ENCODE data around the gene REEP5.
"Not testable (repeated sequence)": the region's sequence is repeated elsewhere in the genome, so short reads cannot be mapped to it uniquely, and the experiment has no call there.

REEP5 gene

DNA sequence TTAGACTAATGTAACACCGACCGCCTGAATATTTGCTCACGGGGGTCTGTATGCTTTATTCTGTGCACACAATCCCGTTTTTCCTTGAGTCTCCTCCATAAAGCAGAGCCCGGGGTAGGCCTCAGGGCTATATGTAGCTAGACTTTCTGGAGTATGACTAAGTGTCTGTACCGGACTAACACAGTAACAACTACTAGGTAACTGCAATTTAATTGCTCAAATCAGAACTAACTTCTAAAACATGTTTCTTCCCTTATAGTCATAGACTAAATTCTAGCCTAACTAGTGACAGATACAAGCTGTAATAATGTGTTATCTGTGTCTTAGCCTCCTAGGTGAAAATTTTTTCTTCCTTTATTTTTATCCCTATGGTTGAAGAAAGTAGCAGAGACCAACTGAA, 2.1 kb downstream of the REEP5 start:
- Histone ChIP-seq H3K9me3 (ENCODE audit: control insufficient read depth, insufficient read depth, low read length) (no peaks in the 10 kb centered on the region), H3K4me1 (ENCODE audit: insufficient read depth, low read length) (0 out of 2 replicates have a peak, but pooled peaks cover 3% of the 10 kb centered on the region), H3K36me3 (ENCODE audit: insufficient read depth, low read length) (peaks cover 3% of the 10 kb centered on the region; the same call in 1 of the 2 replicates), H3K9ac (ENCODE audit: low read depth, low read length) (no peak overlapping the region)

DNA sequence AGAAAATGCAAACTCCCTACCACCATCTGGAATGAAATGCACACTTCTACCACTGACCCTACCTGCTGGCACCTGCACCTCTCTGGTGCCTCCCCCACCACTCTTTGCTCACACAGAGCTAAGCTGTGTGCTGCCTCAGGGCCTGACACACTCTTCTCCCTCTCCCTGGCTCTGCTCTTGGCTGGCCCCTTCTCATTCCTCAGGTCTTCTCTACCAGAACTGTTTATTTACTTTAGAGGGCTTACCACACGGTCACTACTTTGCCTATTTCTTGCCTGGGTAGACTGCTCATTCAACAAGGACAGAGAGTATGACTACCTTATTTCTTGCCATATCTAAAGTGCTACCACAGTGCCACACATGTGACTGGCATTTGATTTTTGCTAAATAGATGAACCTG, 3.3 kb downstream of the REEP5 start:
- peaks cover 3% of the 10 kb centered on the region; the same call in 1 of the 2 replicates for H3K36me3 ChIP-seq (ENCODE audit: insufficient read depth, low read length)
- H3K4me1 ChIP-seq (ENCODE audit: insufficient read depth, low read length): 0 out of 2 replicates have a peak, but pooled peaks cover 3% of the 10 kb centered on the region
- H3K9me3 ChIP-seq (ENCODE audit: control insufficient read depth, insufficient read depth, low read length): no peaks in the 10 kb centered on the region
- H3K9ac ChIP-seq (ENCODE audit: low read depth, low read length): no peak overlapping the region

DNA sequence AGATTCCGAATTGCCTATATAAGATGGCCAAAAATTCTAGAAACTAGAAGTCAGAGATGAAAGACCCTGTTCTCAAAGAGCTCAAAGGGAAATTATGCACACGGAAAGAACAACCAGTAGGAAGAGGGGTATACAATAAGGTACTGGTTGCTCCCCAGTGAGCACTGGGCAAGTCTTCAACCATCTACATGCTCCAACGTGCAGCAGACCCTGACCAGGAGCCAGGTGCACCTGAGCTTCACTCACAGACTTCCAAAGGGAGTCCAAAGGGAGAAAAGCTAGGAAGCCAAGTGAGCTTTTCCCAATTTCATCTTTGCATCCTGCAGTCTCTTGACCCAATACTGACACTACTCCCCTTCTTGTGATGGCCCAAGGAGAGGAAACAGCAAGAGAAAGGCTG, 3.9 kb downstream of the REEP5 start:
- Histone ChIP-seq H3K9ac (ENCODE audit: low read depth, low read length) (no peak overlapping the region), H3K9me3 (ENCODE audit: control insufficient read depth, insufficient read depth, low read length) (no peaks in the 10 kb centered on the region), H3K36me3 (ENCODE audit: insufficient read depth, low read length) (peaks cover 3% of the 10 kb centered on the region; the same call in 1 of the 2 replicates), H3K4me1 (ENCODE audit: insufficient read depth, low read length) (0 out of 2 replicates have a peak, but pooled peaks cover 3% of the 10 kb centered on the region)

DNA sequence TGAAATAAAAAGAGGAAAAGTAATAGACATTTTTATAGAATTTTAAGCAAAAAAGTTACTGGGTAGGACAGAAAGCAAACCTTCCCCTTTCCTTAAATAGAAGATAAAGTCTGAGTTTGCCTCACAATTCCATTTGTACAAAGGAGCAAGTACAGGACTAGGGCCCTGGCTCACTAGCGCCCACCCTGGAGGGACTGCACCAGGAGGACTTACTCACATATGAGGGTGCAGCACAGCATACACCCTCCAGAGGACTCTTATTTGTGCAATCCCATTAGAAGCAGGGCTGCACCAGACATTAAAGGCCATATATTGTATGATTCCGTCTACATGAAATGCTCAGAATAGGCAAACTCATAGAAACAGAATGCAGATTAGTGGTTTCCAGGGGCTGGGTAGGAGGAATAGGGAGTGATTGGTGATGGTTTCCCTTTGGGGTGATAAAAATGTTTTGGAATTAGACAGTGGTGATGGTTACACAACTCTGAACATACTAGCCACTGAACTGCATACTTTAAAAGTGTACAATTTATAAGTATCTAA, 4.5 kb downstream of the REEP5 start:
- Histone ChIP-seq H3K4me1 (ENCODE audit: insufficient read depth, low read length) (no peaks in the 10 kb centered on the region), H3K9me3 (ENCODE audit: control insufficient read depth, insufficient read depth, low read length) (no peaks in the 10 kb centered on the region), H3K9ac (ENCODE audit: low read depth, low read length) (no peak overlapping the region), H3K36me3 (ENCODE audit: insufficient read depth, low read length) (peaks cover 3% of the 10 kb centered on the region; the same call in 1 of the 2 replicates)

DNA sequence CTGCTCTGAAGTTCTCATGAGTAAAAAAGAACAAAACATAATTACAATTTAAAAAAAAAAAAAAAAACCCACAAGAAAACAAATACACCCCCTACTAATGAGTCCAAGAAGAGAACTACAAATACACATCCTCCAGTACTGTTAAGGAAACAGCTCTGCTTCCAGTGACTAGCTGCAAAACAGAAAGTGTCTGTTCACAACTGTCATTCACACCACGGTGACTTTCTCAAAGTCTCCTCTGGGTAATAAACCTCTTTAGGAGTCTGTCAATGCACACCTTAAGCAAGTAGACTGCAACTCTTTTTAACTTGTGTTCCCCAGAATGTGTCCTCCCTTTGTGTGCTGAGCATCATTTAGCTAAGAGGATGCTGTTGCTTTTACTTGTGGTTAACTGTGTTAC, 6.2 kb downstream of the REEP5 start:
- peaks cover 3% of the 10 kb centered on the region; the same call in 1 of the 2 replicates for H3K36me3 ChIP-seq (ENCODE audit: insufficient read depth, low read length)
- H3K9ac ChIP-seq (ENCODE audit: low read depth, low read length): no peak overlapping the region
- H3K4me1 ChIP-seq (ENCODE audit: insufficient read depth, low read length): no peaks in the 10 kb centered on the region

DNA sequence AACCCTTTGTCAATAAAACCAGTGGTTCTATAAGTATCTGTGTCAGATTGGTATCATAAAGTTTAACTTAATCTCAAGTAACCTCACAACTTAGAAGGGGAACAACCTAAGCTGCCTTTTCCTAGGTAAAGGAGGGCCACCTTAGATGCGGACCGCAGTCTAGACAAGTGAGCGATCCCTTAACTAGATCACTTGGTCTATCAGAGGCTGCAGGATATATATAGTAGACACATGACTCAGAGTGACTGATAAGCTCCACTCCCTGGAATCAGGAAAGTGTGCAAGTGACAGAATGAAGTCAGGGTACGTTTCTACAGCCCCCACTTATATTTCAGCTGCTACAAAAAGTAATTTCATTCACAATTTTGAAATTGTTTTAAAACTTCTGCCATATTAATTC, 7.4 kb downstream of the REEP5 start:
- Histone ChIP-seq H3K4me1 (ENCODE audit: insufficient read depth, low read length) (no peaks in the 10 kb centered on the region), H3K36me3 (ENCODE audit: insufficient read depth, low read length) (peaks cover 3% of the 10 kb centered on the region), H3K9ac (ENCODE audit: low read depth, low read length) (no peak overlapping the region), H3K9me3 (ENCODE audit: control insufficient read depth, insufficient read depth, low read length) (no peaks in the 10 kb centered on the region)

More for the DNA sequence above, 6.2 kb downstream of the REEP5 start:
- H3K9me3 ChIP-seq (ENCODE audit: control insufficient read depth, insufficient read depth, low read length): no peaks in the 10 kb centered on the region

DNA sequence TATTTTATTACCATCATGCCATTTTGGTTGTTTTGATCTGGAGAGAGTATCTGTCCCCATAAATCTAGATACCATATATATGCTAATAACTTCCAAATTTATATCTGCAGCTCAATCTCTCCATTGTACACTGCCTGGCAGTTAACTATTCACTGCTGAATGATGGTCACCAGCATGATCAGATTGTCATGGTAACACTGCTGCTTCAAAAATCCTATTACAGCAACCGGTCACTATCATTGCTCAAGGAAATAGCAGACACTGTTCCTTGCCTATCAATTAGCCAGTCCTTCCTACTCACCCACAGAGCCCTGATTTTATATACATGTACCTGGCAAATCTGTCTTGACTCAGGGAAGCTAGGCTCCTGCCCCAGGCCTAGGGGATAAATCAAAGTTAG, 11.5 kb downstream of the REEP5 start:
- Histone ChIP-seq H3K9me3 (ENCODE audit: control insufficient read depth, insufficient read depth, low read length) (no peaks in the 10 kb centered on the region), H3K4me1 (ENCODE audit: insufficient read depth, low read length) (no peaks in the 10 kb centered on the region), H3K9ac (ENCODE audit: low read depth, low read length) (no peak overlapping the region), H3K36me3 (ENCODE audit: insufficient read depth, low read length) (no peaks in the 10 kb centered on the region; the same call in 1 of the 2 replicates)

DNA sequence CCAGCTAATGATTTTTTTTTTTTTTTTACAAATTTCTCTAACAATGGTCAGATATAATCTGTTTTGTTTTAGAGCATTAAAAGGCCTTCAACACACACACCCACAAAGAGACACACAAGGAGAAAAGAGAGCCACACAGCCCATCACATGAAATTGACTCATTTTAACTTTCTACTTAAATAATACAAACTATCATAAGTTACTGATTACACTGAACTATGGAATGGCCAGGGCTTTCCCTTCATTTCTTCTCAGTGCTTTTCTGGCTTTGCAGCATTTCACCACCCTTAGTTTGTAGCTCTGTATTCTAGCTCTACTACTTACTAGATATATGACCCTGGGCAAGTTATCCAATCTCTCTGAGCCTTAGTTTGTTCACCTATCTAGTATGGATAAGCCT, 13.2 kb downstream of the REEP5 start:
- H3K4me1 ChIP-seq (ENCODE audit: insufficient read depth, low read length): no peaks in the 10 kb centered on the region
- no peaks in the 10 kb centered on the region for H3K9me3 ChIP-seq (ENCODE audit: control insufficient read depth, insufficient read depth, low read length)
- no peaks in the 10 kb centered on the region; the same call in 1 of the 2 replicates for H3K36me3 ChIP-seq (ENCODE audit: insufficient read depth, low read length)
- H3K9ac ChIP-seq (ENCODE audit: low read depth, low read length): no peak overlapping the region

DNA sequence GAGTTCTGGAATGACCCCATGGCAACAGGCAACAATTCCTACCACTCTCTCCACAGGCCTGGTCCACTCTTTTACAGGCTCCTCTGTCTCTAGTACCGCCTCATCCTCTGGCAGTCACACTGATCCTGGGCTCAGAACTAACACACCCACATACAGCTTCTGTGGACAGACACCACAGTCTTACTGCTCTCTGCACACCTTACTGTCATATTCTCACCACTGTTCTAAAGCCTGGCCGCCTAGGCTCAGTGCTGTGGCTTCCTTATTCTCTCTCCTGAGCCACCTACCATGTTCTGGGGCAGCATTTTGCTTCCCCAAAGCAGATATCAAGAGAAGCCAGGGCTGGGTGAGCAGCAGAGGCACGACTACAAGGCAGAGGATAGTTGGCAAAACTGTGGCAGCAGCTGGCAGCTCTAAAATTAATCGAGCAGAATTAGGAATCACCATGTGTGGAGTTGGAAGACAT, 14.8 kb downstream of the REEP5 start:
- H3K4me1 ChIP-seq (ENCODE audit: insufficient read depth, low read length): no peaks in the 10 kb centered on the region
- H3K36me3 ChIP-seq (ENCODE audit: insufficient read depth, low read length): no peaks in the 10 kb centered on the region; the same call in 1 of the 2 replicates
- no peaks in the 10 kb centered on the region for H3K9me3 ChIP-seq (ENCODE audit: control insufficient read depth, insufficient read depth, low read length)
- H3K9ac ChIP-seq (ENCODE audit: low read depth, low read length): no peak overlapping the region

DNA sequence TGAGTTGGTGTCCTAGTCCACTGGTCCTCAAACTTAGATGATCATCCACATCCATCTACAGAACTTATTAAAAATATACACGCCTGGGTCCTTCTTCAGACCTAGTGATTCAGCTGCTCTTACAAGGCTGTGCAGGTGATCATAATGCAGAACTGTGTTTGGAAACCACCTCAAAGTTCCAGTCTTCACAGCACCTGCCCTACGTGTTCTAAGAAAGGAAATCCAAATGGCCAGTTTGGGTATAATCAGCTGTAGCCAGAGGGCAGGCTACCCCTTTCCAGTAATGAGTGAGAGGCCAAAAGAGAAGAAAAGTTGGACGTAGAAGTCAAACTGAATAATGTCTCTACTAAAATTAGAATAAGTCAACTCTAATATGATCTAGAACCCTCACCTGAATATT, 15.4 kb downstream of the REEP5 start:
- no peaks in the 10 kb centered on the region; the same call in 1 of the 2 replicates for H3K36me3 ChIP-seq (ENCODE audit: insufficient read depth, low read length)

DNA sequence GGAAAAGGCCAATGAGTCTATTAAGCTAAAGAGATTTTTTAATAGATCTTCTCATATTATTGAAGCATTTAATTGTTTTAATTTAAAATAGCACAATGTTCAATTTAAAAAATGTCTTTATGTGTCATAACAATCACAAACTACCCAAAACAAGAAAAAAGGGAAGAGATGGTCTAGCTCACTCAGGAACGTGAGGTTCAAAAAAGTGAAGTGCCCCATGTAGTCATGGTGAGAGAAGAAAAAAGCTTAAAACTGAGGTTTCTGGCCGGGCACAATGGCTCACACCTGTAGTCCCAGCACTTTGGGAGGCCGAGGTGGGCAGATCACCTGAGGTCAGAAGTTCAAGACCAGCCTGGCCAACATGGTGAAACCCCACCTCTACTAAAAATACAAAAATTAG, 17.0 kb downstream of the REEP5 start:
- H3K4me1 ChIP-seq (ENCODE audit: insufficient read depth, low read length); H3K36me3 ChIP-seq (ENCODE audit: insufficient read depth, low read length); H3K9me3 ChIP-seq (ENCODE audit: control insufficient read depth, insufficient read depth, low read length); H3K9ac ChIP-seq (ENCODE audit: low read depth, low read length): not testable (repeated sequence)

More for the DNA sequence above, 15.4 kb downstream of the REEP5 start:
- no peak overlapping the region for H3K9ac ChIP-seq (ENCODE audit: low read depth, low read length)
- H3K4me1 ChIP-seq (ENCODE audit: insufficient read depth, low read length): no peaks in the 10 kb centered on the region
- no peaks in the 10 kb centered on the region for H3K9me3 ChIP-seq (ENCODE audit: control insufficient read depth, insufficient read depth, low read length)

DNA sequence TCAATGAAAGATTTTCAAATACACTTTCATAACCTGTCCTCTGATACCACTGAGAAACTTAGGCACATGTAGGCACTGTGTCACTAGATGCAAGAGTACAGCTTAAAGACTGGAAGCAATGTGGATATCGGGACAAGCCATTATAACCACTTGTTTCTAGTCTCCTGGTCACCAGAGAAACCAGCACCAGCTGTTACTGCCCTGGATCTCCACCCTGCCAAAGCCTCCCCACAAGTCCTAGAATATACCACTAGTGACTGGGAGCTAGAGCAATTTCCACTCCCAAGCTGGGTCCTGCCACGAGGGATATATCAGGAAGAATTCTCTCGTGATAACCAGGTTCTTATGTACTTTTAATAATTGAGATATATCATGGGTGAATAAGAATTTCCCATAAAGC, 19.5 kb downstream of the REEP5 start:
- Histone ChIP-seq H3K9ac (ENCODE audit: low read depth, low read length) (no peak overlapping the region), H3K9me3 (ENCODE audit: control insufficient read depth, insufficient read depth, low read length) (no peaks in the 10 kb centered on the region), H3K4me1 (ENCODE audit: insufficient read depth, low read length) (no peaks in the 10 kb centered on the region), H3K36me3 (ENCODE audit: insufficient read depth, low read length) (no peaks in the 10 kb centered on the region; the same call in 1 of the 2 replicates)

DNA sequence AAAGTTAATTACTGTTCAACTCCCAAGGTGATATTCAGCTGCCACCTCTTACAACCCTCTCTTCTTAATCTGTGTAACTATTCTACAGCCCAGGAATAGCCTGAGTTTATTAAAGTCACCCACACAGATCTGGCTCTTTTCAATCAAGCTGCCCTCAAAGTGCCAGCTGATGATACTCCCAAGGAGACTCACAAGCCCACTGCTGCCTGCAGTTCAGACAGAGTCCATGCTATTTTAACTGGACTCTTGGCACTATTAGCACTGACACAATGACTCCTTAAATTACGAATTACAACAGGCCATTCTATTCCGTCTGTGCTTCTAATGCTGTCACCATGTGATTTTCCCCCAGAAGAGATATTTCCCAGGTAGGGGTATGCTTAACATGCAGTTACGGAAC, 26.3 kb downstream of the REEP5 start:
- Histone ChIP-seq H3K9ac (ENCODE audit: low read depth, low read length) (no peak overlapping the region), H3K4me1 (ENCODE audit: insufficient read depth, low read length) (no peaks in the 10 kb centered on the region), H3K9me3 (ENCODE audit: control insufficient read depth, insufficient read depth, low read length) (no peaks in the 10 kb centered on the region), H3K36me3 (ENCODE audit: insufficient read depth, low read length) (peaks cover 3% of the 10 kb centered on the region; the same call in 1 of the 2 replicates)

DNA sequence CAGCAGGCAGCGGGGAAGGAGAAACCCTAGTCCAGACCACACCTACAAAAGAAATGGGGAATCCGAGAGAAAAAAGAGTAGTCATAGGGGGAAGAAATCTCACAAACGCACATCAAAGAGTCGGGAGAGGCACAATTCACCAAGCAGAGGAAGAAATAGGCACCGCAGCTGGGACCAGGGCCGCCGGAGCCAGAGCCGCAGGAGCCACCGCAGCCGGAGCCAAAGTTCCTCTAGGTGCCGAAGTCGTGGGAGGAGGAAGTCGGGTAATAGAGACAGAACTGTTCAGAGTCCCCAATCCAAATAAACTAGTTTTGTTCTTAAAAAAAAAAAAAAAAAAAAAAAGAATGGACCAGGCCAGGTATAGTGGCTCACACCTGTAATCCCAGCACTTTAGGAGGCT, 29.3 kb downstream of the REEP5 start:
- no peaks in the 10 kb centered on the region for H3K9me3 ChIP-seq (ENCODE audit: control insufficient read depth, insufficient read depth, low read length)
- H3K9ac ChIP-seq (ENCODE audit: low read depth, low read length): no peak overlapping the region
- peaks cover 3% of the 10 kb centered on the region; the same call in 1 of the 2 replicates for H3K36me3 ChIP-seq (ENCODE audit: insufficient read depth, low read length)
- no peaks in the 10 kb centered on the region for H3K4me1 ChIP-seq (ENCODE audit: insufficient read depth, low read length)

DNA sequence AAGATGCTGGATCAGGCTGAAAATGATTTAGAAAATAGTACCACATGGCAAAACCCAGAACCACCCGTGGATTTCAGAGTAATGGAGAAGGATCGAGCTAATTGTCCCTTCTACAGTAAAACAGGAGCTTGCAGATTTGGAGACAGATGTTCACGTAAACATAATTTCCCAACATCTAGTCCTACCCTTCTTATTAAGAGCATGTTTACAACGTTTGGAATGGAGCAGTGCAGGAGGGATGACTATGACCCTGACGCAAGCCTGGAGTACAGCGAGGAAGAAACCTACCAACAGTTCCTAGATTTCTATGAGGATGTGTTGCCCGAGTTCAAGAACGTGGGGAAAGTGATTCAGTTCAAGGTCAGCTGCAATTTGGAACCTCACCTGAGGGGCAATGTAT, 30.0 kb downstream of the REEP5 start:
- not testable (repeated sequence) for H3K9ac ChIP-seq (ENCODE audit: low read depth, low read length); H3K4me1 ChIP-seq (ENCODE audit: insufficient read depth, low read length); H3K9me3 ChIP-seq (ENCODE audit: control insufficient read depth, insufficient read depth, low read length); H3K36me3 ChIP-seq (ENCODE audit: insufficient read depth, low read length)

All from ES-I3 (cell line).